Endothelial cell (in vitro differentiated cells): ENCODE measurements around the gene CRISPLD2. TPM values are rescaled to one million over a fixed set of nuclear protein-coding genes. Genes with fewer than 3 reads are reported as not detected.

Source experiments
- DNase-seq: peaks from one replicate; pipeline ENCODE4 v3.0.0; 2021; ENCODE audit warnings: low spot score
- H3K27ac Mint-ChIP-seq: one replicate; pipeline ENCODE4 v1.8.0; 2021; ENCODE audit warnings: mixed read lengths, inconsistent platforms; ENCODE audit not compliant: unreplicated experiment
- H3K27me3 Mint-ChIP-seq: one replicate; pipeline ENCODE4 v1.8.0; 2021; ENCODE audit warnings: mild to moderate bottlenecking, moderate library complexity, mixed read lengths, inconsistent platforms; ENCODE audit not compliant: unreplicated experiment
- H3K36me3 Mint-ChIP-seq: one replicate; pipeline ENCODE4 v1.8.0; 2021; ENCODE audit warnings: mild to moderate bottlenecking, low read depth, mixed read lengths, inconsistent platforms; ENCODE audit not compliant: unreplicated experiment
- H3K4me1 Mint-ChIP-seq: one replicate; pipeline ENCODE4 v1.8.0; 2021; ENCODE audit warnings: mild to moderate bottlenecking, mixed read lengths, inconsistent platforms; ENCODE audit not compliant: unreplicated experiment
- H3K4me3 Mint-ChIP-seq: one replicate; pipeline ENCODE4 v1.8.0; 2021; ENCODE audit warnings: mild to moderate bottlenecking, mixed read lengths, inconsistent platforms; ENCODE audit not compliant: unreplicated experiment
- H3K9me3 Mint-ChIP-seq: one replicate; pipeline ENCODE4 v1.8.0; 2021; ENCODE audit warnings: mixed read lengths, inconsistent platforms; ENCODE audit not compliant: unreplicated experiment
- CTCF ChIP-seq: fragments of 200-600 bp; sonication (generic); IDR thresholded peaks from one replicate; pipeline ENCODE4 v1.5.0; 2021; ENCODE audit warnings: antibody characterized with exemption; ENCODE audit not compliant: unreplicated experiment
- total RNA-seq: library from RNA; stranded (reverse); fragmentation: NEBNext Ultra II Directional; extraction: Animal tissue kit (Norgen Biotek cat#: 25700); gene quantifications from one replicate; pipeline ENCODE4 v1.2.1, GENCODE V29; 2021; ENCODE audit not compliant: unreplicated experiment

The CRISPLD2 gene
- total RNA-seq, 1 donor from 2014 or later, result 0.54 TPM

GRCh38 chr16:84843149-84844048 lies 23.6 kb downstream of the CRISPLD2 start:
- no peak overlapping the region for H3K4me3 Mint-ChIP-seq
- TF ChIP-seq CTCF, result no peak
- H3K4me1 Mint-ChIP-seq, result peaks cover 16% of the 10 kb centered on the region

GRCh38 chr16:84844049-84844350 lies 24.2 kb downstream of the CRISPLD2 start:
- Mint-ChIP-seq H3K27ac (no peak overlapping the region), H3K4me3 (no peak overlapping the region), H3K27me3 (peaks cover 6% of the 10 kb centered on the region), H3K4me1 (peaks cover 16% of the 10 kb centered on the region), H3K36me3 (no peaks in the 10 kb centered on the region), H3K9me3 (no peaks in the 10 kb centered on the region)
- TF ChIP-seq CTCF, result no peak
- no peak for DNase-seq

More at GRCh38 chr16:84843149-84844048, 23.6 kb downstream of the CRISPLD2 start:
- no peak overlapping the region for H3K27ac Mint-ChIP-seq
- peaks cover 6% of the 10 kb centered on the region for H3K27me3 Mint-ChIP-seq
- no peak for DNase-seq
- H3K9me3 Mint-ChIP-seq, result no peaks in the 10 kb centered on the region
- H3K36me3 Mint-ChIP-seq, result no peaks in the 10 kb centered on the region

GRCh38 chr16:84844559-84845495 lies 25.0 kb downstream of the CRISPLD2 start:
- Mint-ChIP-seq H3K4me3 (no peak overlapping the region), H3K9me3 (no peaks in the 10 kb centered on the region)
- no peak for TF ChIP-seq CTCF

DNA sequence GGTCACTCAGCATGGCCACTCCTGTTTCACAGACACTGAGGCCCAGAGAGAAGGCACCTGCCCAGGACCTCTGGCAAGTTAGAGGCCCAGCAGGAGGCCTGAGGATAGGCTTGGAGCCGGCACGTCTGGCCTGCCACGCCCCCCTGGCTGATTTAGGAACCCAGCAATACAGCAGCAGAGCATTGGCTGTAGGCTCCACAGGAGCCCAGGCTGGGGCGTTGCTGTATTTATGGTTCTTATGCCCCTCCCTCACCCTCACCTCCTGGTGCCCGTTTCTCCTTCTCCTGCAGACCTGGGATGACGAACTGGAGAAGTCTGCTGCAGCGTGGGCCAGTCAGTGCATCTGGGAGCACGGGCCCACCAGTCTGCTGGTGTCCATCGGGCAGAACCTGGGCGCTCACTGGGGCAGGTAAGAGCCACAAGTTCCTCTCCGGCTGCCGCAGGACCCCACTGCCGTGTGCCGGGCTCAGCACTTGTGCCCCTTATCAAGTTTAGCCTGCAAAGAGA lies 25.8 kb downstream of the CRISPLD2 start:
- H3K4me3 Mint-ChIP-seq, result no peak overlapping the region
- no peaks in the 10 kb centered on the region for H3K36me3 Mint-ChIP-seq
- H3K27ac Mint-ChIP-seq, result no peak overlapping the region
- peaks cover 6% of the 10 kb centered on the region for H3K27me3 Mint-ChIP-seq
- H3K4me1 Mint-ChIP-seq, result peaks cover 16% of the 10 kb centered on the region
- no peaks in the 10 kb centered on the region for H3K9me3 Mint-ChIP-seq
- DNase-seq, result no peak
- no peak for TF ChIP-seq CTCF

More at GRCh38 chr16:84844559-84845495, 25.0 kb downstream of the CRISPLD2 start:
- Mint-ChIP-seq H3K36me3 (no peaks in the 10 kb centered on the region), H3K27me3 (peaks cover 6% of the 10 kb centered on the region), H3K4me1 (peaks cover 16% of the 10 kb centered on the region), H3K27ac (no peak overlapping the region)
- DNase-seq, result no peak
